Small intestine (tissue), 7 donors: ENCODE results near the gene AGPAT1. TPM values are rescaled to one million over a fixed set of nuclear protein-coding genes. Genes with fewer than 3 reads are reported as not detected.

ENCODE experiments used
- DNase-seq, 2 donors: peaks; one replicate each; pipeline versions ENCODE4 v3.0.0 to v3.0.0-alpha.2; 2013
- FAIRE-seq: peaks from 2 replicates; lab custom pipeline; 2012; peaks lifted over from hg19 to GRCh38; lab: Jason Lieb, UNC
- H3K27ac ChIP-seq, 3 donors: one replicate each; pipeline ENCODE4 v1.5.1; 2013; ENCODE audit warnings: low read length in 2 of 3, mild to moderate bottlenecking in 2 of 3, control low read depth in 1 of 3, inconsistent platforms in 1 of 3, low read depth in 1 of 3, moderate library complexity in 1 of 3
- H3K27me3 ChIP-seq, 3 donors: one replicate each; pipeline ENCODE4 v1.6.1; 2013; ENCODE audit warnings: low read length in 3 of 3, inconsistent platforms in 1 of 3; ENCODE audit not compliant: control insufficient read depth in 3 of 3, insufficient read depth in 3 of 3
- H3K36me3 ChIP-seq, 3 donors: one replicate each; pipeline ENCODE4 v1.6.1; 2013; ENCODE audit warnings: low read length in 3 of 3, inconsistent platforms in 1 of 3, low read depth in 1 of 3, mild to moderate bottlenecking in 1 of 3, moderate library complexity in 1 of 3; ENCODE audit not compliant: control insufficient read depth in 3 of 3, insufficient read depth in 2 of 3
- H3K4me1 ChIP-seq, 3 donors: one replicate each; pipeline ENCODE4 v1.6.1; 2013; ENCODE audit warnings: low read length in 2 of 3, inconsistent platforms in 1 of 3, low read depth in 1 of 3, mild to moderate bottlenecking in 1 of 3, moderate library complexity in 1 of 3; ENCODE audit not compliant: control insufficient read depth in 3 of 3, insufficient read depth in 2 of 3
- H3K4me3 ChIP-seq, 3 donors: one replicate each; pipeline ENCODE4 v1.5.1; 2013; ENCODE audit warnings: low read length in 3 of 3, control low read depth in 1 of 3, inconsistent platforms in 1 of 3, low read depth in 1 of 3, mild to moderate bottlenecking in 1 of 3, moderate library complexity in 1 of 3
- H3K9me3 ChIP-seq, 2 donors: one replicate each; pipeline ENCODE4 v1.6.1; 2013; ENCODE audit warnings: low read depth in 1 of 2, low read length in 1 of 2; ENCODE audit not compliant: control insufficient read depth in 2 of 2, insufficient read depth in 1 of 2
- WGBS, 3 donors: extraction: QIAGEN DNeasy Blood & Tissue Kit; methylation state at CpG; one replicate each; pipeline ENCODE4 v1.1.7; 2013; 5-methylcytosine and 5-hydroxymethylcytosine counted together
- polyA plus RNA-seq, 4 donors: library from polyadenylated mRNA; stranded (reverse) in 3 of 4; unstranded in 1 of 4; fragments of 200-250 nt in 3 of 4; fragments of 120-200 nt in 1 of 4; gene quantifications; one replicate each; pipeline versions ENCODE4 v1.2.1 to v1.2.3, GENCODE V29; 2013
- donor health status: healthy with polysubstance abuse.
- donor health status: control.
- donor health status: control.
- donor health status: Bipolar disorder and iron deficiency.
- donor health status: healthy.

AGPAT1 gene
- polyA plus RNA-seq, 4 donors = 41.9 to 112 (median 63.2) TPM

- H3K27me3 ChIP-seq = peaks cover 0 to 16% (median 2%) of the 10 kb centered on the region in 3 donors
- 26 to 35% (median 29%) methylated on average over 35 of the region's 35 CpGs for WGBS, 3 donors
- peaks cover 0 to 42% (median 4%) of the 10 kb centered on the region in 3 donors for H3K4me1 ChIP-seq
- peak overlapping the region in 2 of 3 donors; percentile 91 to 96 for H3K27ac ChIP-seq
- peak; percentile 35 to 81 for DNase-seq
- FAIRE-seq = no peak
- H3K9me3 ChIP-seq = no peaks in the 10 kb centered on the region
- peaks cover 0 to 31% (median 0%) of the 10 kb centered on the region in 3 donors for H3K36me3 ChIP-seq
- peak overlapping the region in 2 of 3 donors; percentile 81 to 95 for H3K4me3 ChIP-seq
These were observed 22.9 kb downstream of the AGPAT1 start for GRCh38 chr6:32152769-32153563.

GRCh38 chr6:32151863-32152768 is 23.8 kb downstream of the AGPAT1 start, which contains the start of gene PRRT1:
Gene PRRT1, minus strand, starts transcription at chr6:32151939. Its CDS starts 112 bp downstream, at chr6:32151827.
- peaks cover 0 to 16% (median 2%) of the 10 kb centered on the region in 3 donors for H3K27me3 ChIP-seq
- no peaks in the 10 kb centered on the region for H3K9me3 ChIP-seq
- peak within 1 kb of the TSS in 2 of 3 donors; percentile 91 to 96 for H3K27ac ChIP-seq
- DNase-seq = peak in 1 of 2 donors; percentile 75
- H3K36me3 ChIP-seq = peaks cover 0 to 23% (median 0%) of the 10 kb centered on the region in 3 donors
- peaks cover 0 to 44% (median 4%) of the 10 kb centered on the region in 3 donors for H3K4me1 ChIP-seq
- 31 to 53% (median 53%) methylated on average over 13 to 15 of the region's 24 CpGs for WGBS, 3 donors
- H3K4me3 ChIP-seq = peak within 1 kb of the TSS in 2 of 3 donors; percentile 3 to 95
- FAIRE-seq = no peak

- peaks cover 0 to 16% (median 2%) of the 10 kb centered on the region in 3 donors for H3K27me3 ChIP-seq
- FAIRE-seq (no peak), DNase-seq (peak in 1 of 2 donors; percentile 23)
- peaks cover 0 to 16% (median 0%) of the 10 kb centered on the region in 3 donors for H3K36me3 ChIP-seq
- H3K27ac ChIP-seq = peak overlapping the region in 1 of 3 donors; percentile 31
- H3K4me3 ChIP-seq = peak overlapping the region in 2 of 3 donors; percentile 3 to 22
- H3K4me1 ChIP-seq = peaks cover 0 to 44% (median 4%) of the 10 kb centered on the region in 3 donors
- WGBS, 3 donors = 54 to 84% (median 72%) methylated on average over 8 of the region's 8 CpGs
- H3K9me3 ChIP-seq = no peaks in the 10 kb centered on the region
These were observed 24.6 kb downstream of the AGPAT1 start for GRCh38 chr6:32151181-32151862.

GRCh38 chr6:32149932-32150870 is 25.7 kb downstream of the AGPAT1 start:
- Histone ChIP-seq H3K36me3 (peaks cover 0 to 8% (median 0%) of the 10 kb centered on the region in 3 donors), H3K4me1 (peaks cover 0 to 38% (median 4%) of the 10 kb centered on the region in 3 donors), H3K27ac (no peak overlapping the region), H3K4me3 (no peak overlapping the region), H3K9me3 (no peaks in the 10 kb centered on the region), H3K27me3 (peaks cover 0 to 19% (median 2%) of the 10 kb centered on the region in 3 donors)
- DNase-seq (no peak), FAIRE-seq (no peak)
- WGBS, 3 donors = 51 to 79% (median 66%) methylated on average over 43 to 55 of the region's 55 CpGs

- H3K9me3 ChIP-seq = no peaks in the 10 kb centered on the region
- peaks cover 0 to 33% (median 0%) of the 10 kb centered on the region in 3 donors for H3K4me1 ChIP-seq
- FAIRE-seq (no peak), DNase-seq (no peak)
- 61 to 65% (median 63%) methylated on average over 46 to 47 of the region's 47 CpGs for WGBS, 3 donors
- peak overlapping the region in 2 of 3 donors; percentile 31 to 70 for H3K4me3 ChIP-seq
- H3K27ac ChIP-seq = no peak overlapping the region
- peaks cover 0 to 5% (median 0%) of the 10 kb centered on the region in 3 donors for H3K36me3 ChIP-seq
- H3K27me3 ChIP-seq = peaks cover 0 to 19% (median 2%) of the 10 kb centered on the region in 3 donors
These were observed 26.7 kb downstream of the AGPAT1 start for GRCh38 chr6:32149092-32149755.

- 14 to 36% (median 31%) methylated on average over 39 of the region's 39 CpGs for WGBS, 3 donors
- peak overlapping the region in 2 of 3 donors; percentile 31 to 70 for H3K4me3 ChIP-seq
- peaks cover 0 to 19% (median 2%) of the 10 kb centered on the region in 3 donors for H3K27me3 ChIP-seq
- peak; percentile 86 to 89 for DNase-seq
- no peaks in the 10 kb centered on the region for H3K9me3 ChIP-seq
- H3K36me3 ChIP-seq = peaks cover 0 to 5% (median 0%) of the 10 kb centered on the region in 3 donors
- peaks cover 0 to 37% (median 0%) of the 10 kb centered on the region in 3 donors for H3K4me1 ChIP-seq
- no peak overlapping the region for H3K27ac ChIP-seq
- FAIRE-seq = no peak
These were observed 27.4 kb downstream of the AGPAT1 start for GRCh38 chr6:32148289-32149091.
